GM10248 (cell line): Measurements from ENCODE around the gene ARHGEF3.

Experiments used
- CTCF ChIA-PET: fragments of 300-600 bp; sonication (Branson Sonifier 250); formaldehyde crosslinking; extraction: SDS; loops from one replicate; lab custom pipeline; 2021; ENCODE audit warnings: antibody characterized with exemption; lab: Yijun Ruan, JAX
- POLR2A ChIA-PET: fragments of 350-650 bp; sonication (Branson Sonifier 250); formaldehyde crosslinking; extraction: SDS; loops from one replicate; lab custom pipeline; 2020; ENCODE audit warnings: antibody characterized with exemption; lab: Yijun Ruan, JAX
- DNase-seq: peaks from one replicate; pipeline ENCODE4 v3.0.0; 2012; ENCODE audit errors: extremely low spot score
- TF ChIP-seq, protein P1 (sequence below): IDR thresholded peaks from 2 replicates; pipeline ENCODE4 v1.5.1; 2012; ENCODE audit warnings: mild to moderate bottlenecking, low read depth; ENCODE audit errors: extremely low read depth, missing control alignments, control extremely low read depth

Gene ARHGEF3

DNA sequence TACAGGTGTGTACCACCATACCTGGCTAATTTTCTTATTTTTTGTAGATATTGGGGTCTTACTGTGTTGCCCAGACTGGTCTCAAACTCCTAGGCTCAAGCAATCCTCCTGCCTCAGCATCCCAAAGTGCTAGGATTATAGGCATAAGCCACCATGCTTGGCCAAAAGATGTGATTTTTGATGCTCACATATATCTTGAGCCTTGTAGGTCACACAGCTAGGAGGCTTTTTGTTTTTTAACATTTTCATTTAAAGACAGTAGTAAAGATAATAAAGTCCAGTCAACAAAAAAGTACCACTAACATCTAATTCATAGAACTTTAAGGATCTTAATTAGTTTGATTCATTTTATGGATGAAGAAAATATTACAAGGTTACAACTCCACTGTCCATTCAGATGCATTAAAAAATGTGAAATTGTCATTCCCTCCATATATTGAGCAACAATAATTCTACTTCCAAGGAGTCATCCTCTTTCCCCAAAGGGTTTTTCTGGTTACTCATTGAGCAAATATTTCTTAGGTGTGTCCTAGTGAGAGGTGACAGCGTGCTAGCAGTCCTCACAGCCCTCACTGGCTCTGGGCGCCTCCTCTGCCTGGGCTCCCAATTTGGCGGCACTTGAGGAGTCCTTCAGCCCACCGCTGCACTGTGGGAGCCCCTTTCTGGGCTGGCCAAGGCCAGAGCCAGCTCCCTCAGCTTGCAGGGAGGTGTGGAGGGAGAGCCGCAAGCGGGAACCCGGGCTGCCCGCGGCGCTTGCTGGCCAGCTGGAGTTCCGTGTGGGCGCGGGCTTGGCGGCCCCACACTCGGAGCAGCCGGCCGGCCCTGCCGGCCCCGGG lies 110.4 kb downstream of the ARHGEF3 start:
- ChIA-PET POLR2A (no interaction called here), CTCF (interaction anchor here (1.0 to 1.3 kb wide), 2 partner anchors 10 to 297 kb away, joined by 3 to 4 read pairs; no protein-coding TSS in a partner anchor)
- DNase-seq = no peak
- TF ChIP-seq, protein P1, sequence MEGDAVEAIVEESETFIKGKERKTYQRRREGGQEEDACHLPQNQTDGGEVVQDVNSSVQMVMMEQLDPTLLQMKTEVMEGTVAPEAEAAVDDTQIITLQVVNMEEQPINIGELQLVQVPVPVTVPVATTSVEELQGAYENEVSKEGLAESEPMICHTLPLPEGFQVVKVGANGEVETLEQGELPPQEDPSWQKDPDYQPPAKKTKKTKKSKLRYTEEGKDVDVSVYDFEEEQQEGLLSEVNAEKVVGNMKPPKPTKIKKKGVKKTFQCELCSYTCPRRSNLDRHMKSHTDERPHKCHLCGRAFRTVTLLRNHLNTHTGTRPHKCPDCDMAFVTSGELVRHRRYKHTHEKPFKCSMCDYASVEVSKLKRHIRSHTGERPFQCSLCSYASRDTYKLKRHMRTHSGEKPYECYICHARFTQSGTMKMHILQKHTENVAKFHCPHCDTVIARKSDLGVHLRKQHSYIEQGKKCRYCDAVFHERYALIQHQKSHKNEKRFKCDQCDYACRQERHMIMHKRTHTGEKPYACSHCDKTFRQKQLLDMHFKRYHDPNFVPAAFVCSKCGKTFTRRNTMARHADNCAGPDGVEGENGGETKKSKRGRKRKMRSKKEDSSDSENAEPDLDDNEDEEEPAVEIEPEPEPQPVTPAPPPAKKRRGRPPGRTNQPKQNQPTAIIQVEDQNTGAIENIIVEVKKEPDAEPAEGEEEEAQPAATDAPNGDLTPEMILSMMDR = no peak

DNA sequence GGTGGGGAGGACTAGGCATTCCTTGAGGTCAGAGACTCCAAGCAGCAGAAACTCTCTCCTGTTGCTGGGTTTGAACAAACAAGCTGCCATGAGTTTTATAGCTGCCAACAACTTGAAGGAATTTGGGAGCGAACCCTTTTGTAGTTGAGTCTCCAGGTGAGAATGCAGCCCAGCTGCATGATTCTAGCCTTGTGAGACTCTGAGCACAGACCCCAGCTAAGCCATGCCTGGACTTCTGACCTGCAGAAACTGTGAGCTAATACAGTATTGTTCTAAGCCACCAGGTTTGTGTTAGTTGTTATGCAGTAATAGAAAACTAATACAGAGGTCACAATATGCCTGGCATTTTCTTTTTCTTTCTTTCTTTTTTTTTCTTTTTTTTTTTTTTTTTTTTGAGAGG lies 112.4 kb downstream of the ARHGEF3 start:
- no peak for DNase-seq
- CTCF ChIA-PET = interaction anchor here (1.8 kb wide), 2 partner anchors 13 to 111 kb away, joined by 5 to 6 read pairs; no protein-coding TSS in a partner anchor
- POLR2A ChIA-PET = no interaction called here
- TF ChIP-seq, protein P1 = no peak

DNA sequence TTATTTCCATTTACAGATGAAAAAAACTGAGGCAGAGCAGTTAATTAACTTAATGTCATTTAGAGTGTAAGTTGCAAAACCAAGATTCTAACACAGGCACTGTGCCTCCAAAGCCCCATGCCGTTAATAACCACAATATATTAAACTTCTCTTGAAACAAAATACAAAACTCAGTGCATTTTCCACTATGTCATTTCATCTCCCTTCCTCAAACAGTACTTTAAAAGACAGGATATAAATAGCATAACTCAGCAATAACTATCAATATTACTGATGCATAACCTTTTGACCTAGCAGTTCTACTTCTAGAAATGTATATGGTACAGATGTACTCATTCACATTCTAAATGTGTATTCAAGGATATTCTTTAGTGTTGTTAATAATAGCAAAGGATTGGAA lies 113.6 kb downstream of the ARHGEF3 start:
- DNase-seq = peak; percentile 46
- TF ChIP-seq, protein P1 = no peak
- ChIA-PET CTCF (interaction anchor here (1.8 kb wide), 1 partner anchor 14 kb away, joined by 6 read pairs; no protein-coding TSS in a partner anchor), POLR2A (no interaction called here)

- ChIA-PET POLR2A (no interaction called here), CTCF (interaction anchor here (2.8 kb wide), 1 partner anchor 18 kb away, joined by 13 read pairs; no protein-coding TSS in a partner anchor)
- no peak for DNase-seq
- TF ChIP-seq, protein P1 = no peak
Observed at GRCh38 chr3:56684029-56684428, 117.7 kb downstream of the ARHGEF3 start.

DNA sequence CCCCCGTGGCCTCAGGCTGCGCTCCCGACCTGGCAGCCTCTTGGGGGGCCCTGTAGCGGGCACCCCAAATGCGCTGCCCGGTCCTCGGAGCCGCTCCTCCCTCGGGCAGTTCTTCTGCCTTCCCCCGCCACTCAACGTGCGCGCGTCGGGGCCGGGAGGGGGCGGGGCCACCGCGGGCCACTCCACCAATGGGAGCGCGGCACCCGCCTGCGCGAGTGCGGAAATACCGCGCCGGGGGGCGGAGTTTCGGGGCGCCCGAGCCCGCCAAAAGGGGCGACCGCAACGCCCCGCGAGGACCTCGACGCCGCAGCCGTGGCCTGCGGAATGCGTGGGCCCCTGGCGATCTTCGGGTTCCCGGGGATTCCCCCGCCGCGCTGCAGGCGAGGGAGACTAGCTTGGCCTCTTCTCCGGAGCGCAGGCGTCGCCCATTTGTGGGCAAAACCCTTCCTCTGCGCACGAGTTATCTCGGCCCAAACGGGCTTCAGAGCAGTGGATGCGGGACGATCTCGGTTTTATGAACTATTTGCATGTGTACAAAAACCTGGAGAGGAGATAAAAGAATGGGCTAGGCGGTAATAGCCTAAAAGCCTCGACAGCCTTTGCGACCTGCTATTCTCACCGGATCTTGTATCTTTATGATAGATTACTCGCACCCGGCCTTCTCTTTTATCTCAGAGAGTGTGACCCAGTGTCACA lies 118.5 kb downstream of the ARHGEF3 start, which contains the start of gene TASOR:
Gene TASOR, minus strand, starts transcription at position 144 of the 696 bp plus-strand sequence. CDS start 259 bp downstream, outside the sequence.
- ChIA-PET POLR2A (interaction anchor here (0.6 to 1.5 kb wide), 2 partner anchors 9 to 59 kb away, joined by 3 to 5 read pairs; no protein-coding TSS in a partner anchor), CTCF (interaction anchor here (1.1 to 1.7 kb wide), 4 partner anchors 29 to 120 kb away, joined by 3 to 7 read pairs (median 4); no protein-coding TSS in a partner anchor)
- TF ChIP-seq, protein P1 = no peak
- DNase-seq = peak; percentile 94
